Calu3 (cell line): ENCODE measurements around the gene STK33. TPM values are rescaled to one million over a fixed set of nuclear protein-coding genes. Genes with fewer than 3 reads are reported as not detected.

Experiments used
- BruUV-seq: library from RNA; stranded (reverse); fragments of 400-500 nt; replicated peaks from 2 replicates; lab custom pipeline; 2021; lab: Mats Ljungman, UMichigan
- CTCF ChIA-PET: fragments of 300-600 bp; sonication (Branson Sonifier 250); formaldehyde crosslinking; loops from one replicate; lab custom pipeline; 2022; ENCODE audit warnings: antibody characterized with exemption; lab: Charles Lee
- DNase-seq: peaks from one replicate; pipeline ENCODE4 v3.0.0; 2022
- H3K27ac Mint-ChIP-seq: one replicate; pipeline ENCODE4 v1.8.0; 2022; ENCODE audit warnings: mixed read lengths; ENCODE audit not compliant: unreplicated experiment
- H3K27me3 Mint-ChIP-seq: one replicate; pipeline ENCODE4 v1.8.0; 2022; ENCODE audit warnings: mixed read lengths; ENCODE audit not compliant: unreplicated experiment
- H3K36me3 Mint-ChIP-seq: one replicate; pipeline ENCODE4 v1.8.0; 2022; ENCODE audit warnings: mild to moderate bottlenecking, moderate library complexity, mixed read lengths; ENCODE audit not compliant: insufficient read depth, unreplicated experiment
- H3K4me1 Mint-ChIP-seq: one replicate; pipeline ENCODE4 v1.8.0; 2022; ENCODE audit warnings: mild to moderate bottlenecking, low read depth, mixed read lengths; ENCODE audit not compliant: unreplicated experiment
- H3K4me3 Mint-ChIP-seq: one replicate; pipeline ENCODE4 v1.8.0; 2022; ENCODE audit warnings: mild to moderate bottlenecking, low read depth, moderate library complexity, mixed read lengths; ENCODE audit not compliant: unreplicated experiment
- H3K9me3 Mint-ChIP-seq: one replicate; pipeline ENCODE4 v1.8.0; 2022; ENCODE audit warnings: low read depth, mixed read lengths; ENCODE audit not compliant: unreplicated experiment
- CTCF ChIP-seq: fragments of 200-600 bp; IDR thresholded peaks from one replicate; pipeline ENCODE4 v1.8.0; 2022; ENCODE audit warnings: antibody characterized with exemption; ENCODE audit not compliant: unreplicated experiment
- intact Hi-C: fragments of 100-400 bp; cut with micrococcal nuclease; formaldehyde crosslinking; loops from one replicate; pipeline ENCODE4 v1.10.0; 2022; ENCODE audit not compliant: unreplicated experiment
- total RNA-seq: library from RNA; stranded (reverse); gene quantifications from 2 replicates; pipeline ENCODE4 v1.2.3, GENCODE V29; 2022

The STK33 gene
- total RNA-seq, 1 experiment from 2014 or later: 3.0 TPM

DNA sequence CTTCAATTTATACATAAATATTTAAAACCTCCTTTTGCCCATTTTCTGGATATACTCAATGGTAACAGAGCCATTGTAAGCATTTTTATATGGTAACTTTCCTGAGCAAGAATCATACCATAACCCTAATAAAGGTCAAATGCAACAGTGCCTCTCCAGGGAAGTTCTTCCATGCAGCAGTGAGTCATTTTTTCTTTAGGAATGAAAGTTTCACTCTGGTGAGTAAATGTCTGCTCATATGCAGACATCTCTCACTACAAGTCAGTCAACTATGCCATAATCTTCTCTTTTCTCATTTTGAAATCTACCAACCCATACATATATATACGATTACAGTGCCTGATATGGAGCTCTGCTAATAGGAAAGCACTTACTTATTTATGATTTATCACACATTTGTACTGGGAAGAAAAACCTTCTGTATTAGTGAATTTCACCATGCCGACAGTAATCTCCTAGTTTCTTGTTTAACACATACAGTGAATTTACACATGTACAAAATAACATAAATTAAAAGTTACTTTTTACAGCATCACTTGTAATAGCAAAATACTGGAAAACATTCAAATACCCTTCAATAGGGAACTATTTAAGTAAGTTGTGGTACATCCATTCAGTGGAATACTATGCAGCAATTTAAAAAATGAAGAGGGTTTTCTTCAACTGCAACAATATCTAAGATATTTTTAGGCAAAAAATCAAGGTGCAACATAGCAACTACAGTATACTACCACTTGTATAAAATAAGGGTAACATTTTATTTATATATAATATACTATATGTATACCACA, 16.0 kb downstream of the STK33 start:
- intact Hi-C loops: no loop called here
- CTCF ChIA-PET: interaction anchor here (0.6 to 1.2 kb wide), 2 partner anchors 10 to 162 kb away, joined by 3 to 4 read pairs; no protein-coding TSS in a partner anchor
- no peak for DNase-seq
- H3K27me3 Mint-ChIP-seq: no peaks in the 10 kb centered on the region
- H3K9me3 Mint-ChIP-seq: no peaks in the 10 kb centered on the region
- H3K36me3 Mint-ChIP-seq: no peaks in the 10 kb centered on the region
- H3K27ac Mint-ChIP-seq: no peak overlapping the region
- TF ChIP-seq CTCF: no peak
- no peak overlapping the region for H3K4me3 Mint-ChIP-seq
- no peaks in the 10 kb centered on the region for H3K4me1 Mint-ChIP-seq
- BruUV-seq: no TSS peak

- no peak for TF ChIP-seq CTCF
- Mint-ChIP-seq H3K36me3 (no peaks in the 10 kb centered on the region), H3K4me3 (no peak overlapping the region), H3K9me3 (no peaks in the 10 kb centered on the region), H3K4me1 (no peaks in the 10 kb centered on the region), H3K27ac (no peak overlapping the region), H3K27me3 (peaks cover 19% of the 10 kb centered on the region)
- no peak for DNase-seq
- no TSS peak for BruUV-seq
- intact Hi-C loops: no loop called here
- CTCF ChIA-PET: no interaction called here
Observed at GRCh38 chr11:8574798-8575197, 19.2 kb downstream of the STK33 start.

GRCh38 chr11:8573777-8574176, 20.3 kb downstream of the STK33 start:
- Mint-ChIP-seq H3K4me3 (no peak overlapping the region), H3K27ac (no peak overlapping the region), H3K4me1 (no peaks in the 10 kb centered on the region), H3K27me3 (peaks cover 19% of the 10 kb centered on the region), H3K36me3 (no peaks in the 10 kb centered on the region), H3K9me3 (no peaks in the 10 kb centered on the region)
- BruUV-seq: no TSS peak
- DNase-seq: no peak
- no peak for TF ChIP-seq CTCF
- CTCF ChIA-PET: no interaction called here
- intact Hi-C loops: no loop called here

- no peak overlapping the region for H3K27ac Mint-ChIP-seq
- H3K27me3 Mint-ChIP-seq: peaks cover 56% of the 10 kb centered on the region
- H3K9me3 Mint-ChIP-seq: no peaks in the 10 kb centered on the region
- TF ChIP-seq CTCF: no peak
- intact Hi-C loops: loop anchor here (2.0 to 5.0 kb wide), 2 partner anchors 239 to 560 kb away; no protein-coding TSS in a partner anchor
- CTCF ChIA-PET: interaction anchor here (0.5 to 2.0 kb wide), 4 partner anchors 9 to 1645 kb away, joined by 3 to 13 read pairs (median 6); partner anchors contain the start of gene LMO1
- H3K36me3 Mint-ChIP-seq: no peaks in the 10 kb centered on the region
- no peak for DNase-seq
- no TSS peak for BruUV-seq
- no peak overlapping the region for H3K4me3 Mint-ChIP-seq
- no peaks in the 10 kb centered on the region for H3K4me1 Mint-ChIP-seq
Observed at GRCh38 chr11:8567602-8568198, 26.3 kb downstream of the STK33 start.
